ENCODE measurements around the gene CDS1. TPM values are rescaled to one million over a fixed set of nuclear protein-coding genes. Genes with fewer than 3 reads are reported as not detected.
"Not testable (repeated sequence)": the region's sequence is repeated elsewhere in the genome, so short reads cannot be mapped to it uniquely, and the experiment has no call there.

The CDS1 gene
- total RNA-seq, result 10 to 100 TPM; 44.2 to 51.9 TPM

DNA sequence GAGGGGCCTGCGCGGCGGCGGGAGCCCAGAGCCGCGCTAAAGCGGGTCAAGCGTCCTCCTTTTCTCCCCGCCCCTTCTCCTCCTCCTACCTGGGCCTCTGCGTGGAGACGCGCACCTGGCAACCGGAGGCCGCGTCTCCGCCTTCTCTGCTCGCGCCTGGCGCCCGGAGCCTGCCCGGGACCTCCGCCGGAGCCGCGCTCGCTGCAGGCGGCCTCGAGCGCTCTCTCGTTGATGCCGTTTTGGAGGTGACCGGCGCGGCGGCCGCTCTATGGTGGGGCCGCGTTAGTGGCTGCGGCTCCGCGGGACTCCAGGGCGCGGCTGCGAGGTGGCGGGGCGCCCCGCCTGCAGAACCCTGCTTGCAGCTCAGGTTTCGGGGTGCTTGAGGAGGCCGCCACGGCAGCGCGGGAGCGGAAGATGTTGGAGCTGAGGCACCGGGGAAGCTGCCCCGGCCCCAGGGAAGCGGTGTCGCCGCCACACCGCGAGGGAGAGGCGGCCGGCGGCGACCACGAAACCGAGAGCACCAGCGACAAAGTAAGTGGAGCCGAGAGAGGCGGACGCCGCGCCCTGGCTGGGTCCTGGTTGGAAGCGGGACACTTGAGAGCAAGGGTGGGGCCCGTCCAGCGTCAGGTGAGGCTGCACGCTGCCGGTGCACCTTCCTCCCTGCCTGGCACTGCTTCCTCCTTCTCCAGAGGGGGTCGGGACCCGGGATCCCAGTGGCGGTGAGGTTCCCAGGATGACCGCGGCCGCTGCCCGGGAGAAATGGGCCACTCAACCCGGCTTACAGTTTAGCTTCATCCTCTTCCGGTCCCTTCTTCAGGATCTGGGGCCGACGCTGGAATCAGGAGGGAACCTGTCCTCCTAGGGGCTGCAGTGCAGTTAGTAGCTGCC is at the start of gene CDS1:
Gene CDS1, plus strand, starts transcription at position 140 of the 888 bp plus-strand sequence. Its CDS starts 275 bp downstream, at position 415.
- Histone ChIP-seq H3K27ac (peak within 1 kb of the TSS; percentile 90), H3K36me3 (no peaks in the 10 kb centered on the region), H3K4me1 (no peaks in the 10 kb centered on the region), H3K9me3 (no peaks in the 10 kb centered on the region), H3K4me3 (peak within 1 kb of the TSS; percentile 78), H3K27me3 (peaks cover 4% of the 10 kb centered on the region), H3K9ac (ENCODE audit: low read depth in 2 of 2, low read length in 2 of 2) (peak within 1 kb of the TSS; percentile 92 to 95)
- TF ChIP-seq, protein P1, sequence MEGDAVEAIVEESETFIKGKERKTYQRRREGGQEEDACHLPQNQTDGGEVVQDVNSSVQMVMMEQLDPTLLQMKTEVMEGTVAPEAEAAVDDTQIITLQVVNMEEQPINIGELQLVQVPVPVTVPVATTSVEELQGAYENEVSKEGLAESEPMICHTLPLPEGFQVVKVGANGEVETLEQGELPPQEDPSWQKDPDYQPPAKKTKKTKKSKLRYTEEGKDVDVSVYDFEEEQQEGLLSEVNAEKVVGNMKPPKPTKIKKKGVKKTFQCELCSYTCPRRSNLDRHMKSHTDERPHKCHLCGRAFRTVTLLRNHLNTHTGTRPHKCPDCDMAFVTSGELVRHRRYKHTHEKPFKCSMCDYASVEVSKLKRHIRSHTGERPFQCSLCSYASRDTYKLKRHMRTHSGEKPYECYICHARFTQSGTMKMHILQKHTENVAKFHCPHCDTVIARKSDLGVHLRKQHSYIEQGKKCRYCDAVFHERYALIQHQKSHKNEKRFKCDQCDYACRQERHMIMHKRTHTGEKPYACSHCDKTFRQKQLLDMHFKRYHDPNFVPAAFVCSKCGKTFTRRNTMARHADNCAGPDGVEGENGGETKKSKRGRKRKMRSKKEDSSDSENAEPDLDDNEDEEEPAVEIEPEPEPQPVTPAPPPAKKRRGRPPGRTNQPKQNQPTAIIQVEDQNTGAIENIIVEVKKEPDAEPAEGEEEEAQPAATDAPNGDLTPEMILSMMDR (IDR thresholded peaks at IDR 0.05), result no peak
- peak; percentile 80 for DNase-seq
- intact Hi-C loops (cut with DNase I), result loop anchor here (5.0 kb wide), 1 partner anchor 384 kb away; the partner anchor contains the start of gene WDFY3

DNA sequence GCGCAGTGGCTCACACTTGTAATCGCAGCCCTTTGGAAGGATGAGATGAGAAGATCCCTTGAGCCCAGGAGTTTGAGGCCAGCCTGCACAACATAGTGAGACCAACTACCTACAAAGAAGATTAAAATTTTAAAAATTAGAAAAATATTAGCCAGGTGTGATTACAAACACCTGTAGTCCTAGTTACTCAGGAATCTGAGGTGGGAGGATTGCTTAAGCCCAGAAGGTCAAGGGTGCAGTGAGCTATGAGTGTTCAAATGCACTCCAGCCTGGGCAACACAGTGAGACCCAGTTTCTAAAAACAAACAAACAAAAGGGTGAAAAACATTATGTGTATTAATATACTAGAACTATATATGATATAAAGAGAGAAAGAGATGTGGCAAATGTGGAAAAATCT is 47.0 kb upstream of the CDS1 start:
- no peak overlapping the region for H3K4me3 ChIP-seq
- no peak overlapping the region for H3K27ac ChIP-seq
- no peaks in the 10 kb centered on the region for H3K9me3 ChIP-seq
- DNase-seq, result no peak
- H3K36me3 ChIP-seq, result no peaks in the 10 kb centered on the region
- no peak overlapping the region for H3K9ac ChIP-seq (ENCODE audit: low read depth in 2 of 2, low read length in 2 of 2)
- H3K4me1 ChIP-seq, result no peaks in the 10 kb centered on the region
- intact Hi-C loops (cut with DNase I), result no loop called here
- no peaks in the 10 kb centered on the region for H3K27me3 ChIP-seq
- TF ChIP-seq, protein P1 (IDR thresholded peaks at IDR 0.05), result no peak

DNA sequence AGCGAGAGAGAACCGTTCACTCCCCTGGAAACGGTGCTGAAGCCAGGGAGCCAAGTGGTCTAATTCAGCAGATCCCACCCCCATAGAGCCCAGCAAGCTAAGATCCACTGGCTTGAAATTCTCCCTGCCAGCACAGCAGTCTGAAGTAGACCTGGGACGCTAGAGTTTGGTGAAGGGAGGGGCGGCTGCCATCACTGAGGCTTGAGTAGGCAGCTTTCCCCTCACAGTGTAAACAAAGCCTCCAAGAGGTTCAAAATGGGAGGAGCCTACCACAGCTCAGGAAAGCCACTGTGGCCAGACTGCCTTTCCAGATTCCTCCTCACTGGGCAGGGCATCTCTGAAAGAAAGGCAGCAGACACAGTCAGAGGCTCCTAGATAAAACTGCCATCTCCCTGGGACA is 37.8 kb upstream of the CDS1 start:
- no peaks in the 10 kb centered on the region for H3K36me3 ChIP-seq

DNA sequence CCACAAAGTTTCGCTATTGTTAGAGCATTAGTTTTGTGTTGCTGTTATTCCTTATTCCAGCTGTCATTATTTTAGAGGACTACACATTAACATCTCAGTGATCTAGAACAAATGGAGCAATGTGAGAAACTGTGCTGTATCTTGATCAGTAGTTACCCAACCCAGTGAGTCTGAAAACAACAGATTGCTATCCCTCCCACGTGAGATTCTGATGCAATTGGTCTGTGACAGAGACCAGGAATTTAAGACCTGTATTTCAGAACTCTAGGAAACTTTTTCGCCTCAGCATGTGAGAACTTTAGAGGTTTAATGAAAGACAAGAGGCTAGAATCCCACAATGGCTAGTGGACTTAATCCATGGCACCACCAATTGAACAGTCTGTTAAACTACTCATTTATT is 35.7 kb upstream of the CDS1 start:
- Histone ChIP-seq H3K27me3 (no peaks in the 10 kb centered on the region), H3K36me3 (no peaks in the 10 kb centered on the region), H3K9me3 (no peaks in the 10 kb centered on the region), H3K27ac (no peak overlapping the region), H3K4me1 (no peaks in the 10 kb centered on the region), H3K9ac (ENCODE audit: low read depth in 2 of 2, low read length in 2 of 2) (no peak overlapping the region), H3K4me3 (no peak overlapping the region)
- no peak for DNase-seq
- intact Hi-C loops (cut with DNase I), result no loop called here
- TF ChIP-seq, protein P1 (IDR thresholded peaks at IDR 0.05), result no peak

More for the DNA sequence above, 37.8 kb upstream of the CDS1 start:
- Histone ChIP-seq H3K9ac (ENCODE audit: low read depth in 2 of 2, low read length in 2 of 2) (no peak overlapping the region), H3K9me3 (no peaks in the 10 kb centered on the region), H3K27ac (no peak overlapping the region), H3K4me1 (no peaks in the 10 kb centered on the region), H3K27me3 (no peaks in the 10 kb centered on the region), H3K4me3 (no peak overlapping the region)
- TF ChIP-seq, protein P1 (IDR thresholded peaks at IDR 0.05), result no peak
- DNase-seq, result no peak
- intact Hi-C loops (cut with DNase I), result no loop called here

DNA sequence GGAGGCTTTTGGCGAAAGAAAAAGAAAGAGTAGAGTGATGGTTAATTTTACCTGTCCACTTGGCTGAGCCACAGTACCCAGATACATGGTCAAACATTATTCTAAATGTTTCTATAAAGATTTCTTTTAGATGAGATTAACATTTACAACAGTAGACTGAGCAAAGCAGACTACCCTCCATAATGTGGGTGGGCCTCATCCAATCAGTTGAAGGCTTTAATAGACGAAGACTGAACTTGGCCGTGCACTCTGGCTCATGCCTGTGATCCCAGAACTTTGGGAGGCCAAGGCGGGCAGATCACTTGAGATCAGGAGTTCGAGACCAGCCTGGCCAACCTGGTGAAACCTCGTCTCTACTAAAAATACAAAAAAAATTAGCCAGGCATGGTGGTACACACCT is 33.7 kb upstream of the CDS1 start:
- H3K9ac ChIP-seq (ENCODE audit: low read depth in 2 of 2, low read length in 2 of 2); intact Hi-C loops (cut with DNase I); H3K27ac ChIP-seq; H3K36me3 ChIP-seq; DNase-seq; H3K4me3 ChIP-seq; H3K9me3 ChIP-seq; H3K4me1 ChIP-seq; H3K27me3 ChIP-seq: not testable (repeated sequence)

DNA sequence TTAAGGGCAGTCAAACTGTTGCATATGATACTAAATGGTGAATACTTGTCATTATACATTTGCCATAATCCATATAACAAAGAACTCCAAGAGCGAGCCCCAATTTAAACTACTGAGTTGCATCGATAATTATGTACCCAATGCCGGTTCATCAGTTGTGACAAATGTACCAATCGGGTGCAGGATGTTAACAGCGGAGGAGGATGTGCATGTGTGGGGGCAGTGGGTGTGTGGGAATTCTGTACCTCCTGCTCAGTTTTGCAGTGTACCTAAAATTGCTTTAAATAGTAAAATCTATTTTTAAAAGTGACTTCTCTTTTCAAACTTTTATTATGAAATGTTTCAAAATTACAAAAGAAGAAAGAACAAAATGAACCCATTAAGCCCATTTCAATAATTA is 20.8 kb upstream of the CDS1 start:
- intact Hi-C loops (cut with DNase I), result no loop called here
- no peak overlapping the region for H3K27ac ChIP-seq
- no peaks in the 10 kb centered on the region for H3K9me3 ChIP-seq
- H3K4me1 ChIP-seq, result no peaks in the 10 kb centered on the region
- H3K9ac ChIP-seq (ENCODE audit: low read depth in 2 of 2, low read length in 2 of 2), result no peak overlapping the region
- no peak overlapping the region for H3K4me3 ChIP-seq
- no peaks in the 10 kb centered on the region for H3K27me3 ChIP-seq
- TF ChIP-seq, protein P1 (IDR thresholded peaks at IDR 0.05), result no peak
- no peaks in the 10 kb centered on the region for H3K36me3 ChIP-seq
- no peak for DNase-seq

Data from colonic mucosa (tissue), 4 donors.